ENCODE data around the gene TSACC.
"Not testable (repeated sequence)": the region's sequence is repeated elsewhere in the genome, so short reads cannot be mapped to it uniquely, and the experiment has no call there.

The TSACC gene

DNA sequence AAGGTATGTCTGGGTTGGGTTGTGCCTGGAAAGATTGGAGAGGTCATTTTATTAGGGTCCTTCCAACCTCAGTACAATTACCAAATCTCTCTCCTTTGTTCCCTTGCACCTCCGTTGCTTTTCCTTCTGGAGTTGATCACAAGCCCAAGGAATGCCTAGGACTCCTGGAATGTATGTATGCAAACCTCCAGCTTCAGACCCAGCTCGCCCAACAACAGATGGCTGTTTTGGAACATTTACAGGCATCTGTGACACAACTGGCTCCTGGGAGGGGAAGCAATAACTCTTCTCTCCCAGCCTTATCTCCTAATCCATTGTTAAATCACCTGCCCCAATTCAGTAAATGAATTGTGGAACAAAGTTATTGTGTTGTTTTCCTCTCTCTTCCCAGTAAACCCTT, 8.3 kb downstream of the TSACC start:
- no peak for FAIRE-seq
- DNase-seq (ENCODE audit: insufficient read length, low spot score): no peak
- TF ChIP-seq, protein P1, sequence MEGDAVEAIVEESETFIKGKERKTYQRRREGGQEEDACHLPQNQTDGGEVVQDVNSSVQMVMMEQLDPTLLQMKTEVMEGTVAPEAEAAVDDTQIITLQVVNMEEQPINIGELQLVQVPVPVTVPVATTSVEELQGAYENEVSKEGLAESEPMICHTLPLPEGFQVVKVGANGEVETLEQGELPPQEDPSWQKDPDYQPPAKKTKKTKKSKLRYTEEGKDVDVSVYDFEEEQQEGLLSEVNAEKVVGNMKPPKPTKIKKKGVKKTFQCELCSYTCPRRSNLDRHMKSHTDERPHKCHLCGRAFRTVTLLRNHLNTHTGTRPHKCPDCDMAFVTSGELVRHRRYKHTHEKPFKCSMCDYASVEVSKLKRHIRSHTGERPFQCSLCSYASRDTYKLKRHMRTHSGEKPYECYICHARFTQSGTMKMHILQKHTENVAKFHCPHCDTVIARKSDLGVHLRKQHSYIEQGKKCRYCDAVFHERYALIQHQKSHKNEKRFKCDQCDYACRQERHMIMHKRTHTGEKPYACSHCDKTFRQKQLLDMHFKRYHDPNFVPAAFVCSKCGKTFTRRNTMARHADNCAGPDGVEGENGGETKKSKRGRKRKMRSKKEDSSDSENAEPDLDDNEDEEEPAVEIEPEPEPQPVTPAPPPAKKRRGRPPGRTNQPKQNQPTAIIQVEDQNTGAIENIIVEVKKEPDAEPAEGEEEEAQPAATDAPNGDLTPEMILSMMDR (IDR thresholded peaks at IDR 0.05; ENCODE audit: insufficient read depth, missing control alignments): no peak

DNA sequence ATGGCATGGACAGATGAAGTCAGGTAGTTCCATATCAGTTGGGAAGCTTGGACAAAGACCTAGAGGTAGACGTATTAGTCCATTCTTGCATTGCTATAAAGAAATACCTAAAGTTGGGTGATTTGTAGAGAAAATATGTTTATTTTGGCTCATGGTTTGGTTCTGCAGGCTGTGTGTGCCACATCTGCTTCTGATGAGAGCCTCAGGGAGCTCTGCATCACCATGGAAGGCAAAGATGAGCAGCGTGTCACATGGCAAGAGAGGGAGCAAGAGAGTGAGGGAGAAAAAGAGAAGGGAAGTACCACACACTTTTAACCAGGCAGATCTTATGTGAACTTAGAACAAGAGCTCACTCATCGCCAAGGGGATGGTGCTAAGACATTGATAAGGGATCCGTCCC, 9.0 kb downstream of the TSACC start:
- TF ChIP-seq, protein P1 (IDR thresholded peaks at IDR 0.05; ENCODE audit: insufficient read depth, missing control alignments): no peak
- DNase-seq (ENCODE audit: insufficient read length, low spot score) (no peak), FAIRE-seq (no peak)

DNA sequence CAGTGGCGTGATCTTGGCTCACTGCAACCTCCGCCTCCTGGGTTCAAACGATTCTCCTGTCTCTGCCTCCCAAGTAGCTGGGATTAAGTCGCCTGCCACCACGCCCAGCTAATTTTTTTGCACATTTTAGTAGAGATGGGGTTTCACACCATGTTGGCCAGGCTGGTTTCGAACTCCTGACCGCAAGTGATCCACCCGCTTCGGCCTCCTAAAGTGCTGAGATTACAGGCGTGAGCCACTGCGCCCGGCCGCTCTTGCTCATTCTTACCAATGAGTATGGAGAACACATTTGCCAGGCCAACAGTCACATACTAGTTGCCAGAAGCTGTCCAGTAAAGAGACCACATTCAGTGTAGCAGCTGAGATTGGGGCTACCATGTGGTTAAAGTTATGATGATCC, 14.2 kb downstream of the TSACC start:
- FAIRE-seq; DNase-seq (ENCODE audit: insufficient read length, low spot score): not testable (repeated sequence)

DNA sequence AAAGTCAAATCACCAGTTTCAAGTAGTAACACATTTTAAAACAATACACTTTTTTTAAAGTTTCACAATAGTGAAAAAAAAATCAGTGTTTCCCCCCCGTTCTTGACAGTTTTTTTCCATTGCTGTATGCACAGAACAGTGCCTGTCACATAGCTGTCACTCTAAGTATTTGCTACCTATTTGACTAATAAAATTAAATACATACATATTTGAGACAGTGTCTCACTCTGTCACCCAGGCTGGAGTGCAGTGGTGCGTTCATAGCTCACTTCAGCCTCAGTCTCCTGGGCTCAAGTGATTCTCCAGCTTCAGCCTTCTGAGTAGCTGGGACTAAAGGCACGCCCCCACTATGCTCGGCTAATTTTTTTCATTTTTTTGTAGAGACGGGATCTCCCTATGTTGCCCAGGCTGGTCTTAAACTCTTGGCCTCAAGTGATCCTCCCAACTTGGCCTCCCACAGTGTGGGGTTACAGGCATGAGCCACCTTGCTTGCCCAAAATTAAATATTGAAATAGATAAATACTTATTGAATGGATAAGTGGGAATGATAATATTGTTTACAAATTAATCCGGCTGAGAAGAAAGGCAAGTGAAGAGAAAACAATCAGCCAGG, 18.0 kb downstream of the TSACC start:
- TF ChIP-seq, protein P1 (IDR thresholded peaks at IDR 0.05; ENCODE audit: insufficient read depth, missing control alignments): no peak
- no peak for FAIRE-seq

DNA sequence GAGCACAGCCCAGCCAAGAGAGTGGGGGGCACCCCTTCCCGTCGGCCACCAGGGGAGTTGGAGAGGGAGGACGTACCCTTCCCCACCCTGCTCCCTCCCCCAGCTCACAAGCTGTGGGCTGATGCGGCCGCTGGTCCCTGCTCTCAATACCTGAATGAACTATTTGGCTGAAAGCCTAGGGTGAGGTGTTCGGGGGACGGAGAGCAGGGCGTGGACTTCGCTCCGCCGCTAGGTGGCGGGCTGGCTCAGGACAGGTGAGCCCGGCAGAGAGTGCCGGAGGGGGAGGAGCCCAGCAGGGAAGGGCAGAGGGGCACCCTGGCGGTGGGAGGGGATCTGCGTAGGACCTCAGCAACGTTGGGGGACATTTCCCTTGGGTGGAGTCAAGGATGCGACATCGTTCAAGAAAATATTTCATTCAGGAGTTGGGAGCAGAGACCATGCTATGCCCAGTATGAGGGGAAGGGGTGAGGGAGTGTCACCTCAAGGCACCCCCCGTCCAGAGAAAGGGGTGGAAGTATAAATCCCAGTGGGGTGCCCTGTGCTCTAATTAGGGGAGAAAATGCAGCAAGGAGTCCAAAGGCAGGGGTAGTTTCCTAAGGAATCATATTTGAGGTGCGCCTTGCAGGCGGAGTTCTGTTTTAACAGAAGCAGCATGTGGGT, 18.7 kb downstream of the TSACC start:
- peak; percentile 66 for DNase-seq (ENCODE audit: insufficient read length, low spot score)
- no peak for FAIRE-seq
- TF ChIP-seq, protein P1 (IDR thresholded peaks at IDR 0.05; ENCODE audit: insufficient read depth, missing control alignments): peak; percentile 93

More for the DNA sequence above, 18.0 kb downstream of the TSACC start:
- no peak for DNase-seq (ENCODE audit: insufficient read length, low spot score)

DNA sequence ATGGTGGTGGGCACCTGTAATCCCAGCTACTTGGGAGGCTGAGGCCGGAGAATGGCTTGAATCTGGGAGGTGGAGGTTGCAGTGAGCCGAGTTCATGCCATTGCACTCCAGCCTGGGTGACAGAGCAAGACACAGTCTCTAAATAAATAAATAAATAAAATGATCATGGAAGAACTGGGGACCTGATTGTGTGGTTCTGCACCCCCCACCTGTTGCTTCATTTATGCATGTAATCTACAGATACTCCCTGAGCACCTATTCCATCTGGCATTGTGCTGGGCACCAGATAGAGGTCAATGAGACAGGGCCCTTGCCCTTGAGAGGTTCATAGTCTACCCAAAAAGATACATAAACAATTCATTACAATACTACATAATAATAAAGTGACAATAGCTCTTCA, 19.7 kb downstream of the TSACC start:
- DNase-seq (ENCODE audit: insufficient read length, low spot score) (no peak), FAIRE-seq (no peak)
- TF ChIP-seq, protein P1 (IDR thresholded peaks at IDR 0.05; ENCODE audit: insufficient read depth, missing control alignments): no peak

DNA sequence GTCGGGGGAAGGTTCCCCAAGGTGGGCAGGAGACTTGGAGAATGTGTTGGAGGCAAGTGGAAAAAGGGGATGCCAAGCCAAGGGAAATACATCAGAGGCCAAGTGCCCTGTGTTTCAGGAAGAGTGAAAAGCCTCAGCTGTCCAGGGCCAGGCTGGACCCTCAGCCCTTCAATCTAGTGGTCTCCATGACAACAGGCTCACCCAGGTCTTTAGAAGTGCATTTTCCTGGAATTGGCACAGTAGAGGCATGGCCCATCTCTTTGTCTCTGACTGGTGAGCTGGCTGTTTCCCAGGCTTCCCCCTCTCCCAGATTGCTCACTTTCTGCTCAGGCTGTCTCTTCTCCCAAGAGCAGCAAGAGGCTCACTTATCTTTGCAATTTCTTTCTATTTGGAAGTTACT, 20.3 kb downstream of the TSACC start:
- DNase-seq (ENCODE audit: insufficient read length, low spot score): no peak

More for the DNA sequence above, 20.3 kb downstream of the TSACC start:
- TF ChIP-seq, protein P1 (IDR thresholded peaks at IDR 0.05; ENCODE audit: insufficient read depth, missing control alignments): no peak
- no peak for FAIRE-seq

All from D721Med (cell line).